Testis (tissue), 3 donors: ENCODE data around the gene MRPL43. TPM values are rescaled to one million over a fixed set of nuclear protein-coding genes. Genes with fewer than 3 reads are reported as not detected.

Experiments
- DNase-seq: peaks from one replicate; pipeline ENCODE4 v3.0.0-alpha.2; 2019
- H3K27ac ChIP-seq, 2 donors: fragments of 200-600 bp; sonication (generic); one replicate each; pipeline ENCODE4 v1.5.1; 2019
- H3K27me3 ChIP-seq: fragments of 200-600 bp; sonication (generic); one replicate; pipeline ENCODE4 v1.5.1; 2019
- H3K36me3 ChIP-seq: fragments of 200-600 bp; sonication (generic); one replicate; pipeline ENCODE4 v1.5.1; 2017; ENCODE audit warnings: low read depth; ENCODE audit errors: missing control alignments
- H3K4me1 ChIP-seq: fragments of 200-600 bp; sonication (generic); one replicate; pipeline ENCODE4 v1.5.1; 2019
- H3K4me3 ChIP-seq, 2 donors: fragments of 200-600 bp; sonication (generic); one replicate each; pipeline ENCODE4 v1.5.1; 2017 to 2019
- H3K9me3 ChIP-seq: fragments of 200-600 bp; sonication (generic); one replicate; pipeline ENCODE4 v1.5.1; 2017
- CTCF ChIP-seq, 3 experiments: fragments of 450-650 bp in 2 of 3; fragments of 200-600 bp in 1 of 3; sonication (generic) in 1 of 3; IDR thresholded peaks; one replicate each; pipeline ENCODE4 v1.5.1; 2016 to 2019; ENCODE audit warnings: antibody characterized with exemption in 3 of 3, mild to moderate bottlenecking in 2 of 3, moderate library complexity in 1 of 3
- POLR2A ChIP-seq: fragments of 450-650 bp; IDR thresholded peaks from one replicate; pipeline ENCODE4 v1.6.1; 2017; ENCODE audit warnings: antibody characterized with exemption, mild to moderate bottlenecking, moderate library complexity
- WGBS, 2 donors: methylation state at CpG; one replicate each; pipeline ENCODE4 v1.1.5; 2018; 5-methylcytosine and 5-hydroxymethylcytosine counted together
- intact Hi-C: fragments of 100-400 bp; cut with DNase I; formaldehyde crosslinking; loops from one replicate; pipeline ENCODE4 v1.15.1; 2023; ENCODE audit warnings: low total_unique reads
- microRNA counts, 2 donors: library from miRNA; unstranded; fragments of <30 nt; microRNA quantifications; one replicate each; lab custom pipeline; 2016
- microRNA-seq, 2 donors: library from miRNA; unstranded; fragments of <30 nt; microRNA quantifications; one replicate each; pipeline ENCODE4, GENCODE V29; 2016; ENCODE audit warnings: borderline number of aligned reads in 2 of 2, borderline replicate concordance in 1 of 2
- polyA plus RNA-seq: library from polyadenylated mRNA; stranded (reverse); fragments of 350-450 nt; fragmentation: Illumina TruSeq; extraction: RNeasy Lipid Tissue Mini Kit (QIAGEN cat#74804); gene quantifications from one replicate; pipeline ENCODE4 v1.2.3, GENCODE V29; 2014; ENCODE audit warnings: low read depth, low replicate concordance; ENCODE audit not compliant: insufficient read depth
- small RNA-seq, 2 donors: library from RNA; depleted of rRNA; stranded (forward); fragments of <200 nt; gene quantifications; one replicate each; pipeline ENCODE3, GENCODE V24; 2016
- total RNA-seq, 2 donors: library from RNA; depleted of rRNA; stranded (reverse); fragments of >200 nt; gene quantifications; one replicate each; pipeline ENCODE4 v1.2.3, GENCODE V29; 2016

MRPL43 gene
- total and polyA plus RNA-seq, 3 donors from 2014 or later: 123 to 199 (median 124) TPM

- no peak overlapping the region for H3K27ac ChIP-seq
- 93% methylated on average over 3 of the region's 3 CpGs for WGBS, 2 donors
- H3K4me1 ChIP-seq: no peaks in the 10 kb centered on the region
- H3K27me3 ChIP-seq: no peaks in the 10 kb centered on the region
- no peaks in the 10 kb centered on the region for H3K36me3 ChIP-seq
- intact Hi-C loops: no loop called here
- DNase-seq: no peak
- TF ChIP-seq POLR2A (no peak), CTCF (IDR thresholded peaks at IDR 0.05) (no peak)
- H3K4me3 ChIP-seq: no peak overlapping the region
- no peaks in the 10 kb centered on the region for H3K9me3 ChIP-seq
Observed at GRCh38 chr10:100942229-100942628, 45.1 kb downstream of the MRPL43 start.

- Histone ChIP-seq H3K4me1 (no peaks in the 10 kb centered on the region), H3K27me3 (no peaks in the 10 kb centered on the region), H3K9me3 (no peaks in the 10 kb centered on the region), H3K27ac (no peak overlapping the region), H3K36me3 (no peaks in the 10 kb centered on the region), H3K4me3 (no peak overlapping the region)
- TF ChIP-seq CTCF (IDR thresholded peaks at IDR 0.05) (no peak), POLR2A (no peak)
- no peak for DNase-seq
- intact Hi-C loops: no loop called here
Observed at GRCh38 chr10:100939763-100940344, 47.4 kb downstream of the MRPL43 start.

MicroRNAs within 50 kb of the gene (microRNA counts, 767-probe panel; counts per million panel counts)
- 0 to 152 counts per million in 2 donors for microRNA hsa-miR-608 (lab: Ali Mortazavi, UCI)

Small RNA genes within 50 kb of the gene (microRNA-seq; reads per million reads assigned to microRNA genes)
- gene MIR608: 0 reads per million in 2 donors

Small RNA genes within 50 kb of the gene (small RNA-seq; reads per million reads assigned to genes)
- gene MIR608: 0 reads per million in 2 donors

Other genes starting within 250 kb of the MRPL43 start
- gene PAX2, start 241.9 kb downstream of the MRPL43 start, total RNA-seq: 1 to 10 TPM; 1.1 to 3.7 TPM
- 1.5 TPM for gene PAX2, start 241.9 kb downstream of the MRPL43 start, polyA plus RNA-seq
- gene SLF2, start 74.5 kb downstream of the MRPL43 start, total RNA-seq: 100 to 1,000 TPM; 150 to 171 TPM
- gene SLF2, start 74.5 kb downstream of the MRPL43 start, polyA plus RNA-seq: 42.6 TPM
- 1 to 10 TPM; 4.8 to 7.2 TPM for gene SEMA4G, start 18.0 kb downstream of the MRPL43 start, total RNA-seq
- gene SEMA4G, start 18.0 kb downstream of the MRPL43 start, polyA plus RNA-seq: 6.2 TPM
- 10 to 100 TPM; 24.4 to 31.1 TPM for gene TWNK, start within 50 bp of the MRPL43 start, total RNA-seq
- 26.4 TPM for gene TWNK, start within 50 bp of the MRPL43 start, polyA plus RNA-seq
- gene LZTS2, start 12.3 kb upstream of the MRPL43 start, total RNA-seq: 100 to 1,000 TPM; 133 to 158 TPM
- gene LZTS2, start 12.3 kb upstream of the MRPL43 start, polyA plus RNA-seq: 65.9 TPM
- 1 to 10 TPM; 2.2 to 3.5 TPM for gene PDZD7, start 43.6 kb upstream of the MRPL43 start, total RNA-seq
- 1.6 TPM for gene PDZD7, start 43.6 kb upstream of the MRPL43 start, polyA plus RNA-seq
- 100 to 1,000 TPM in 1 of 2 donors, 10 to 100 TPM in 1; 70.7 to 125 TPM for gene SFXN3, start 43.7 kb upstream of the MRPL43 start, total RNA-seq
- 38.5 TPM for gene SFXN3, start 43.7 kb upstream of the MRPL43 start, polyA plus RNA-seq
- 10 to 100 TPM in 1 of 2 donors, 1 to 10 TPM in 1; 6.4 to 11.0 TPM for gene KAZALD1, start 74.5 kb upstream of the MRPL43 start, total RNA-seq
- 6.8 TPM for gene KAZALD1, start 74.5 kb upstream of the MRPL43 start, polyA plus RNA-seq
- gene TLX1, start 143.8 kb upstream of the MRPL43 start, total RNA-seq: 1 to 10 TPM in 1 of 2 donors, under 1 TPM in 1; 0.99 to 1.7 TPM
- gene TLX1, start 143.8 kb upstream of the MRPL43 start, polyA plus RNA-seq: 0.44 TPM
- gene LBX1, start 242.0 kb upstream of the MRPL43 start, total RNA-seq: under 1 TPM in 1 of 2 donors, not detected in 1; 0.12 TPM
- not detected for gene LBX1, start 242.0 kb upstream of the MRPL43 start, polyA plus RNA-seq